GM12873 (cell line): ENCODE data around the gene GRXCR2.

ENCODE experiments used
- TF ChIP-seq, protein P1 (sequence below): IDR thresholded peaks from 2 replicates; pipeline ENCODE4 v1.5.1; 2012; ENCODE audit warnings: low read depth, mild to moderate bottlenecking, moderate library complexity, low read length, control low read depth; ENCODE audit not compliant: insufficient read depth; ENCODE audit errors: missing control alignments

The GRXCR2 gene

DNA sequence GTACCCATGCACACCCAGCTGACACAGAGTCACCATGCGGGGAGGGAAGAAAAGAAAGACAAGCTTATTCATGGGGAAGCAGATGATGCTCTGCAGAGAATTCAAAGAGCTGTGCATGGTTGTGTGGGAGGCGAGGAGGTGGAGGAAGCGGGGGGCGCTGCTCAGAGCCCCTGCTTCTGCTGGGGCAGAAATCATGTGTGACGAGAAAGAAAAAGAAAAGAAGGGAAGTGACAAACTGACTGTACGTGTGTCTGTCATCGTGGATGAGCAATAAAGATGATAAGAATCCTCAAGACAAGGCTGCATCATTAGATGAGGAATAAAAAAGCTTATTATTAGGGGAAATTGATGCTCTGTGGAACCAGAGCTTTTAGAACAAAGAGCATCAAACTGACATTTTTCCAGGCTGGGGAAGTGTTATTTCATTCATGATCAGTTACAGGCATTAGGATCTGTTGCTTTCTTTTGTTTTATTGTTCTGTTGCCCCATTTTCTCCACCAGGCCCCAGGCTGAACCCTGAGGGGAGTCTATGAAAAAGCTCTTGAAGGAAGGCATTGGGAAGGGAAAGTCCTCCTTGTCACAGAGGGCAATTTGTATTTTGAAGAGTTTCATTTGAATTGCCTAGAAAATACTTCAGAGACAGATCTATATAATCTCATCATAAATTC, 43.3 kb upstream of the GRXCR2 start:
- TF ChIP-seq, protein P1, sequence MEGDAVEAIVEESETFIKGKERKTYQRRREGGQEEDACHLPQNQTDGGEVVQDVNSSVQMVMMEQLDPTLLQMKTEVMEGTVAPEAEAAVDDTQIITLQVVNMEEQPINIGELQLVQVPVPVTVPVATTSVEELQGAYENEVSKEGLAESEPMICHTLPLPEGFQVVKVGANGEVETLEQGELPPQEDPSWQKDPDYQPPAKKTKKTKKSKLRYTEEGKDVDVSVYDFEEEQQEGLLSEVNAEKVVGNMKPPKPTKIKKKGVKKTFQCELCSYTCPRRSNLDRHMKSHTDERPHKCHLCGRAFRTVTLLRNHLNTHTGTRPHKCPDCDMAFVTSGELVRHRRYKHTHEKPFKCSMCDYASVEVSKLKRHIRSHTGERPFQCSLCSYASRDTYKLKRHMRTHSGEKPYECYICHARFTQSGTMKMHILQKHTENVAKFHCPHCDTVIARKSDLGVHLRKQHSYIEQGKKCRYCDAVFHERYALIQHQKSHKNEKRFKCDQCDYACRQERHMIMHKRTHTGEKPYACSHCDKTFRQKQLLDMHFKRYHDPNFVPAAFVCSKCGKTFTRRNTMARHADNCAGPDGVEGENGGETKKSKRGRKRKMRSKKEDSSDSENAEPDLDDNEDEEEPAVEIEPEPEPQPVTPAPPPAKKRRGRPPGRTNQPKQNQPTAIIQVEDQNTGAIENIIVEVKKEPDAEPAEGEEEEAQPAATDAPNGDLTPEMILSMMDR = no peak

DNA sequence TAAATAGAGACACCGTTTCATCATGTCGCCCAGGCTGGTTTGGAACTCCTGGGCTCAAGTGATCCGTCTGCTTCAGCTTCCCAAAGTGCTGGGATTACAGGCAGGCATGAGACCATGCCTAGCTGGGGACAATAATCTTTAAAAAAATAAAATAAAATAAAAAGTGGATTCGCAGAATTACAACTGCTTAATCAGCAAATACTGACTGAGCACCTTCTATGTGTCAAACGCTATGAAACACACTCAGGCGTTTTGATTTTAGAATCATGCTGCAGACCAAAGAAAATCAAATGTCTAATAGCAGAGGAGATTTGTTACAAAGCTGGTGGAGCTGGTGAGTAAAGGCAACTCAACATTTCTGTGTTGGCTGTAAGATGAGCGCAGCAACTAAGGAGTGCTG, 40.9 kb upstream of the GRXCR2 start:
- TF ChIP-seq, protein P1 = no peak

DNA sequence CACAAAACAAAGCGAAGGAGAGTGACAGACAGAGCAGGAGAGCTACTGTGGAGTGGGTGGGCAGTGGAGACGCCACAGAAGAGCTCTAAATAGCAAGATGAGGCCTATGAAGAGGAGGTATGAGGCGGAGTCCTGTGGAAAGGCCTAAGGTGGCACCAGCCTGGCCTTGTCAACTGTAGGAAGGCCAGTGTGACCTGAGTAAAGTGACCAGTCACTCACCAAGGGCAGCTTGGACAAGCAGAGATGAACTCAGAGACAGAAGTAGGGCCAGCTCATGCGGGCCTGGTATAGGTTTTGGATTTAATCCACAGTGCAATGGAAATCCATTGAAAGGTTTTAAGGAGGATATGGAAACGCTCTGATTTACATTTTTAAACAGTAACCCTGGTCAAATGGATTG, 39.8 kb upstream of the GRXCR2 start:
- TF ChIP-seq, protein P1 = no peak

DNA sequence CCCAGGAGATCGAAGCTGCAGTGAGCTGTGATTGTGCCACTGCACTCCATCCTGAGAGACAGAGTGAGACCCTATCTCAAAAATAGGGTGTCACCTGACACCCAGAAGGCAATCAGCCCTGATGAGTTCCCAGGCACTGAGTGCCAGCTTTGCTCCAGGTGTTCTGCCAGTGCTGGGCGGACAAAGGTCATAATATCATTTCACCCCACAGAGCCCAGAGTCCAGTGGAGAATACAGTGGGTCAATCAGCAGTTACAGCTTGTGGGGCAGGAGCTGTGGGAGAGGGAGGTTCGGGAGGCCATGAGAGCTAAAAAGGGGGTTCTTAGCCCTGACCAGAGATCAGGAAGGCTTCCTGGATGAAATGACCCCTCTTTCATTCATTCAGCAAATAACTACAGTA, 39.2 kb upstream of the GRXCR2 start:
- TF ChIP-seq, protein P1 = no peak

DNA sequence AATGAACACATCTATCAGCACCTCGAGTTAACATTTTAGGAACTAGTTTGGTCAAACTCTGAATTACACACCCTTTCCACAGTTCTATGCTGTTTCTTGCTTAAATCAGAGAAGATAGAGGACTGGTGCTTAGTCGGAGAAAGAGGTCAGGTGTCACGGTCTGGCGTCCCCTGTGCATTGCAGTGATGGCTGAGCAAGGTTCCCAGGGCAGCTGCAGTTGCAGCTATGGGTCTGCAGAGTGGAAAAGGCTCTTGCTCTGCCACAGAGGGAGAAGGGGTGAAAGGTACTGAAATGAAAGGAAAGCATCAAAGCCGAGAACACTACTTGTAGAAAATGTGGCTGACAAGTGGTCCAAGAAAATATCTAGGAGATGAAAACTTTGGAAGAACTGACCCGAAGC, 38.4 kb upstream of the GRXCR2 start:
- TF ChIP-seq, protein P1 = no peak

DNA sequence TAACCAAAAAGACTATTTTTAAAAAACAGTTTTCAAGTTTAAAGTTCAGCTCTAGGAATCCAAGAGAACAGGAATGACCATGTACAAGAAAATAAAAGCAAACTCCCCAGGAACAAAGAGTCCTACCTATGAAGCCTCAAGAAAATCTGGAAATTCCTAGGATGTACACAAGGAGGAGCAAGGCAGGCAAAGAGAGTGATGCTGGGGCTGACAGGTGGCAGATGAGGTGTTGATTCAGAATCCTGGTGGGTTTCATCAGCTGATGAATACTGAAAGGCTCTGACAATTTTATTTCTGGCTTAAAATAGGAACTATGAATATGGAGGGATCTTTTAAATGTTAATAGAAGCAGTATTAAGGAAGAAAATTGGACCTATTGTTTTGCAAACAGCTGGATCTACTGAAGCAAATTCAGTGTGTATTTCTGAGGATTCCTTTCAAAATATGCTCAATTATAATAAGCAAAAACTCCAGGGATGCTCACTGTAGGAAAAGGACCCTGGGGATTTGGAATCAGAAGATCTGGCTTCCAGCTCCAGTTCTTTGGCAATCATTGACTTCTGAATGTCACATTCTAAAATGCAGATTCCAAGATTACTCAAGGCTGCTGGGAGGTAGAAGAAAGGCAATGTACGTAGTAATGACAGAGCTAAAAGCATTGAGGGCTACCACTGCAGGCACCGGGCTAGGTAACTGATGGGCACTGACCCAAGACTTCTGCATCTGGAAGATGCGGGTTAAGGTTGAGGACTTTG, 35.6 kb upstream of the GRXCR2 start:
- TF ChIP-seq, protein P1 = no peak

DNA sequence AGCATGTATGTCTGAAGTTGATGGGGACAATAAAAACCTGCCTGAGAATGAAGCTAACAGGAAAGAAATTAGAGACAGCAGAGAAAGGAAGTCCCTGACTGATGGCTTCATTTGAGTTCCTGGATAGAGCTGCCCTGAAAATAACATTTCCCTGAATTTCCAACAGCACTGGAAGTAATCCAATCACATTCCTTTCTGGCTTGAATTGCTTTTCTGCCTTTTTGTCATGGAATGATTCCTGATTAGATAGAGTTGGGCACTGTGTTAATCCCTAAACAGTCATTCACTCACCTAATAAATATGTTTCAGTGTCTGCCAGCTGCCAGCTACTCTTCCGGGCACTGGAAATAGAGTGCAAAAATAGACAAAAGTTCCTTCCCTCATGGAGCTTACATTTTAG, 33.6 kb upstream of the GRXCR2 start:
- TF ChIP-seq, protein P1 = no peak
